D721Med (cell line): ENCODE data around the gene MRI1.

Source experiments
- DNase-seq: peaks from one replicate; pipeline ENCODE4 v3.0.0; 2011; ENCODE audit warnings: low spot score; ENCODE audit not compliant: insufficient read length
- FAIRE-seq: peaks from 2 replicates; lab custom pipeline; 2011; peaks lifted over from hg19 to GRCh38; lab: Jason Lieb, UNC
- CTCF ChIP-seq: IDR thresholded peaks from 2 replicates; pipeline ENCODE4 v1.5.1; 2012; ENCODE audit warnings: mild to moderate bottlenecking, control low read depth; ENCODE audit not compliant: insufficient read depth; ENCODE audit errors: missing control alignments

Gene MRI1

DNA sequence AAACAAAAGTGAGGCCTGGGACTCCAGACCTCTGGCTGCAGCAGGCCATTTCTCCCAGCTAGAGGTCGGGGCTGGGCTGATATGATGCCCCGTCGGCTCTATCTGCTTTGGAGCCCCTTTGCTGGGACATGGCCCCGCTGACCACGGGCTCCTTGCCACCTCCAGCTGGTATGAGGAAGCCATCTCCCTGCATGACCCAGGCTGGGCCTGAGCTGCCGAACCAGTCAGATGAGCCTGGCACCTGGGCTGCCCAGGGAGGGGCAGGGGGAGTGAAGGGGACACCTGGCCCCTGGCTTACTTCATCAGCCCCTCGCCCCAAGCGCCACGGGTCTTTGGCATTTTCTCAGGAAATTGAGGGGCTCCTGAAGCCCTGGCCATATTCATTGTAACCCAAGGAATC is 38.7 kb downstream of the MRI1 start:
- TF ChIP-seq CTCF = no peak
- FAIRE-seq (no peak), DNase-seq (no peak)

DNA sequence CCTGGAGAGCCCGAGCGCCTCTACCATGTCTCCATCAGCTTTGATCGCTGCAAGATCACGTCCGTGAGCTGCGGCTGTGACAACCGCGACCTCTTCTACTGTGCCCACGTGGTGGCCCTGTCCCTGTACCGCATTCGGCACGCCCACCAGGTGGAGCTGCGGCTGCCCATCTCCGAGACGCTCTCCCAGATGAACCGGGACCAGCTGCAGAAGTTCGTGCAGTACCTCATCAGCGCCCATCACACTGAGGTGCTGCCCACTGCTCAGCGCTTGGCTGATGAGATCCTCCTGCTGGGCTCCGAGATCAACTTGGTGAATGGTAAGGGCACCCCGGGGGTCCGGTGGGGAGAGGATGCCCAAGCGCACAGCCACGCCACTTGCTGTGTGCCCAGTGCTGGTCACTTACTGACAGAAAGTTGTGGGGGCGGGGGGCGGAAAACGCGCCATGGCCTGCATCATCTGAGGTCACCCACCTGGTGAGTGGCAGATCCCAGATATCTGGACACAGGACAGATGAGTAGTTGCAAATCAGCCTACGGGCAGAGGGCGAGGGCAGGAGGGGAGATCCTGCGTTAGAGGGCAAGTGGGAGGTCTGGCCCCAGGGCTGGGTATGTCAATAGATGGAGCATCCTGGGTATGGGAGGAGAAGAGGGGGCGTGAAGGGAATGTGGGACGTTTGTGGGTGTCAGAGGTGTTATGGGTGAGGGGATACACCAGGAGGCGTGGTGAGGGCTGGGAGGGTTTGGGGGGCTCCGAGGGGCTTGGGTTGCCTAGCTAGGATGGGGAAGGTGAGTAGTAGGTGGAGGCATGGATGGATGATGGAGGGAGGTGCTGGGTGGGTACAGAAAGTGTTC is 40.7 kb downstream of the MRI1 start:
- no peak for DNase-seq
- no peak for FAIRE-seq
- no peak for TF ChIP-seq CTCF

DNA sequence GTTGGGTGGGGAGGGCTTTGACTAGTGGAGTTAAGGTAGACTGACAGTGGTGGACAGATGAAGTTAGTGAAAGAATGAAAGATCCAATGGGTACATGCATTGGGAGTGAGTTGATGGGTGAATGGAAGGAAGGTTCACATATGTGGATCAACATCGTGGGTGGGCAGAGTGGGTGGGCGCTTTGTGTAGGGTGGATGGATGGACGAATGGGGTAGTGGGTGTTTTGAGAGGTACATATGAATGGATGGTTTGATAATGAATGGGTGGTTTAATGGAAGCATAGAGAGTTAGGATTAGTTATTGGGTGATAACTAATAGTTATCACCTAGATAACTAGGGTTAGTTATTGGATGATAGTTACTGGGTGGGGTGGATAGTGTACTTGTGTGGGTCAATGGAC is 42.4 kb downstream of the MRI1 start:
- no peak for FAIRE-seq
- no peak for DNase-seq
- TF ChIP-seq CTCF = no peak

DNA sequence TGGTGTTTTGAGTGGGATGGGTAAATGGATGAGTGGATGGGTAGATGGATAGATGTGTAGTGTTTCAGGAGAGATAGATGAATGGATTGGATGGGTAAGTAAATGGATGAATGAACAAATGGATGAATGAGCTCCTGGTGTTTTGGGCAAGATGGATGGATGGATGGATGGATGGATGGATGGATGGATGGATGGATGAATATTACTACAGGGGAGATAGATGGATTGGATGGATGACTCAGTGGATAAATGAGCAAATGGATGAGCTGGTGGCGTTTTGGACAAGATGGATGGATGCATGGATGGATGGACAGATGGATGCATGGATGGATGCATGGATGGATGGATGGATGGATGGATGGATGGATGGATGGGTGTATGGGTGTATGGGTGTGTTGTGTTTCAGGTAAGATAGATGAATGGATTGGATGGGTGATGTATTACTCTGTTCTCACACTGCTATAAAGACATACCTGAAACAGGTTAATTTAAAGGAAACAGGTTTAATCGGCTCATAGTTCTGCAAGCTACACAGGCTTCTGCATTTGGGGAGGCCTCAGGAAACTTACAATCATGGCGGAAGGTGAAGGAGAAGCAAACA is 43.2 kb downstream of the MRI1 start:
- FAIRE-seq = no peak
- TF ChIP-seq CTCF = no peak
- DNase-seq = no peak

DNA sequence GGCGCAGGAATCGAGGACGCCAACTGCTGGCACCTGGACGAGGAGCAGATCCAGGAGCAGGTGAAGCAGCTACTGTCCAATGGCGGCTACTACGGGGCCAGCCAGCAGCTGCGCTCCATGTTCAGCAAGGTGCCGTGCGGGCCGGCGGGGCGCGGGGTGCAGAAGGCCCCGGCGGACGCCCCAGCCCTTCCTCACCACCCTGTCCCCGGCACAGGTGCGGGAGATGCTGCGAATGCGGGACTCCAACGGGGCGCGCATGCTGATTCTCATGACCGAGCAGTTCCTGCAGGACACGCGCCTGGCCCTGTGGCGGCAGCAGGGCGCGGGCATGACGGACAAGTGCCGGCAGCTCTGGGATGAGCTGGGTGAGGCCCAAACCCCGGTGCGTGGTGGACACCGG is 44.5 kb downstream of the MRI1 start:
- no peak for TF ChIP-seq CTCF
- FAIRE-seq = no peak
- no peak for DNase-seq

GRCh38 chr19:13812544-13812943 is 48.2 kb downstream of the MRI1 start:
- FAIRE-seq = no peak
- no peak for DNase-seq
- no peak for TF ChIP-seq CTCF

GRCh38 chr19:13813147-13813546 is 48.8 kb downstream of the MRI1 start:
- no peak for FAIRE-seq
- no peak for DNase-seq
- no peak for TF ChIP-seq CTCF
